Activated CD8-positive, alpha-beta T cell treated with anti-CD3 and anti-CD28 coated beads, Interleukin-2, amount 10 ng/mL, durations not matched to agents 7 days and 5 days (primary cell): Measurements from ENCODE around the gene RAET1G. TPM values are rescaled to one million over a fixed set of nuclear protein-coding genes. Genes with fewer than 3 reads are reported as not detected.
"Not testable (repeated sequence)": the region's sequence is repeated elsewhere in the genome, so short reads cannot be mapped to it uniquely, and the experiment has no call there.

Source experiments
- ATAC-seq: fragments of 150-1000 bp; cut with Tn5 transposase; one replicate; pipeline ENCODE4 v1.10.0; 2021; ENCODE audit warnings: moderate library complexity
- CTCF ChIA-PET: fragments of 350-600 bp; sonication (Branson Sonifier 250); formaldehyde crosslinking; loops from one replicate; lab custom pipeline; 2021; ENCODE audit warnings: antibody characterized with exemption; lab: Charles Lee
- POLR2A ChIA-PET: fragments of 350-600 bp; sonication (Branson Sonifier 250); formaldehyde crosslinking; loops from one replicate; lab custom pipeline; 2021; ENCODE audit warnings: antibody characterized with exemption; lab: Charles Lee
- DNase-seq: peaks from one replicate; pipeline ENCODE4 v3.0.0-alpha.2; 2020
- H3K27ac Mint-ChIP-seq: one replicate; pipeline ENCODE4 v1.8.0; 2021; ENCODE audit warnings: mild to moderate bottlenecking, mixed read lengths
- H3K27me3 Mint-ChIP-seq: one replicate; pipeline ENCODE4 v1.8.0; 2021; ENCODE audit warnings: low read depth, mixed read lengths
- H3K36me3 Mint-ChIP-seq: one replicate; pipeline ENCODE4 v1.8.0; 2021; ENCODE audit warnings: low read depth, mixed read lengths
- H3K4me1 Mint-ChIP-seq: one replicate; pipeline ENCODE4 v1.8.0; 2021; ENCODE audit warnings: low read depth, mixed read lengths
- H3K4me3 Mint-ChIP-seq: one replicate; pipeline ENCODE4 v1.8.0; 2021; ENCODE audit warnings: mild to moderate bottlenecking, mixed read lengths
- H3K9me3 Mint-ChIP-seq: one replicate; pipeline ENCODE4 v1.8.0; 2022; ENCODE audit warnings: mixed read lengths; ENCODE audit not compliant: insufficient read depth
- total RNA-seq, 2 experiments: library from RNA; stranded (reverse); gene quantifications; one replicate each; pipeline ENCODE4 v1.2.3, GENCODE V29; 2021

The RAET1G gene
- total RNA-seq, 2 experiments from 2014 or later, result not detected

GRCh38 chr6:149898966-149899365, 24.0 kb downstream of the RAET1G start:
- ChIA-PET CTCF (interaction anchor here (0.8 kb wide), 1 partner anchor 33 kb away, joined by 3 read pairs; no protein-coding TSS in a partner anchor), POLR2A (no interaction called here)
- H3K36me3 Mint-ChIP-seq, result no peaks in the 10 kb centered on the region
- H3K27ac Mint-ChIP-seq, result no peak overlapping the region
- DNase-seq (no peak), ATAC-seq (no peak)
- H3K27me3 Mint-ChIP-seq, result peaks cover 12% of the 10 kb centered on the region
- H3K9me3 Mint-ChIP-seq, result no peaks in the 10 kb centered on the region
- H3K4me3 Mint-ChIP-seq, result no peak overlapping the region
- H3K4me1 Mint-ChIP-seq, result peaks cover 16% of the 10 kb centered on the region

- ATAC-seq, result no peak
- H3K27ac Mint-ChIP-seq, result no peak within 1 kb of the TSS
These were observed 24.8 kb downstream of the RAET1G start, which contains the start of gene RAET1E for GRCh38 chr6:149897855-149898744. RAET1E (minus strand) TSS chr6:149898113; CDS start chr6:149890901, 7,212 bp downstream.

GRCh38 chr6:149897015-149897697, 25.8 kb downstream of the RAET1G start:
- ATAC-seq (no peak), DNase-seq (no peak)
- POLR2A ChIA-PET, result no interaction called here
- Mint-ChIP-seq H3K27ac (no peak overlapping the region), H3K4me1 (peaks cover 18% of the 10 kb centered on the region), H3K9me3 (no peaks in the 10 kb centered on the region), H3K4me3 (no peak overlapping the region), H3K36me3 (no peaks in the 10 kb centered on the region), H3K27me3 (peaks cover 23% of the 10 kb centered on the region)
- CTCF ChIA-PET, result no interaction called here

More at GRCh38 chr6:149897855-149898744, 24.8 kb downstream of the RAET1G start, which contains the start of gene RAET1E:
- POLR2A ChIA-PET, result no interaction called here
- no peak for DNase-seq
- Mint-ChIP-seq H3K27me3 (peaks cover 18% of the 10 kb centered on the region), H3K4me3 (no peak within 1 kb of the TSS), H3K4me1 (peaks cover 16% of the 10 kb centered on the region), H3K9me3 (no peaks in the 10 kb centered on the region), H3K36me3 (no peaks in the 10 kb centered on the region)
- CTCF ChIA-PET, result interaction anchor here (0.8 kb wide), 1 partner anchor 32 kb away, joined by 3 read pairs; no protein-coding TSS in a partner anchor

GRCh38 chr6:149896491-149896890, 26.4 kb downstream of the RAET1G start:
- peaks cover 18% of the 10 kb centered on the region for H3K4me1 Mint-ChIP-seq
- POLR2A ChIA-PET, result no interaction called here
- no peak overlapping the region for H3K27ac Mint-ChIP-seq
- H3K9me3 Mint-ChIP-seq, result no peaks in the 10 kb centered on the region
- H3K36me3 Mint-ChIP-seq, result no peaks in the 10 kb centered on the region
- no peak for ATAC-seq
- CTCF ChIA-PET, result no interaction called here
- peaks cover 23% of the 10 kb centered on the region for H3K27me3 Mint-ChIP-seq
- no peak overlapping the region for H3K4me3 Mint-ChIP-seq
- DNase-seq, result no peak

- Mint-ChIP-seq H3K4me1 (peaks cover 18% of the 10 kb centered on the region), H3K36me3 (no peaks in the 10 kb centered on the region), H3K9me3 (no peaks in the 10 kb centered on the region), H3K27me3 (peaks cover 26% of the 10 kb centered on the region), H3K4me3 (no peak overlapping the region), H3K27ac (no peak overlapping the region)
- CTCF ChIA-PET, result no interaction called here
- DNase-seq, result peak; percentile 35
- no peak for ATAC-seq
- POLR2A ChIA-PET, result no interaction called here
These were observed 27.1 kb downstream of the RAET1G start for GRCh38 chr6:149895833-149896271.

- no peak for DNase-seq
- CTCF ChIA-PET, result no interaction called here
- peaks cover 26% of the 10 kb centered on the region for H3K27me3 Mint-ChIP-seq
- peaks cover 18% of the 10 kb centered on the region for H3K4me1 Mint-ChIP-seq
- no peak overlapping the region for H3K27ac Mint-ChIP-seq
- POLR2A ChIA-PET, result no interaction called here
- no peak for ATAC-seq
- H3K4me3 Mint-ChIP-seq, result no peak overlapping the region
- no peaks in the 10 kb centered on the region for H3K36me3 Mint-ChIP-seq
- no peaks in the 10 kb centered on the region for H3K9me3 Mint-ChIP-seq
These were observed 27.8 kb downstream of the RAET1G start for GRCh38 chr6:149895048-149895590.

- DNase-seq, POLR2A ChIA-PET, ATAC-seq, H3K4me3 Mint-ChIP-seq, H3K36me3 Mint-ChIP-seq, CTCF ChIA-PET, H3K9me3 Mint-ChIP-seq, H3K27ac Mint-ChIP-seq: not testable (repeated sequence)
- Mint-ChIP-seq H3K4me1 (peaks cover 18% of the 10 kb centered on the region), H3K27me3 (peaks cover 36% of the 10 kb centered on the region)
These were observed 31.1 kb downstream of the RAET1G start for GRCh38 chr6:149891864-149892263.

- Mint-ChIP-seq H3K27ac (no peak overlapping the region), H3K9me3 (no peaks in the 10 kb centered on the region), H3K4me1 (peaks cover 14% of the 10 kb centered on the region), H3K4me3 (no peak overlapping the region), H3K27me3 (peaks cover 36% of the 10 kb centered on the region), H3K36me3 (no peaks in the 10 kb centered on the region)
- ATAC-seq (no peak), DNase-seq (no peak)
- POLR2A ChIA-PET, result no interaction called here
- CTCF ChIA-PET, result no interaction called here
These were observed 31.7 kb downstream of the RAET1G start for GRCh38 chr6:149891259-149891658.

GRCh38 chr6:149890629-149891045, 32.3 kb downstream of the RAET1G start:
- H3K36me3 Mint-ChIP-seq, result no peaks in the 10 kb centered on the region
- H3K27ac Mint-ChIP-seq, result no peak overlapping the region
- peaks cover 36% of the 10 kb centered on the region for H3K27me3 Mint-ChIP-seq
- ChIA-PET CTCF (no interaction called here), POLR2A (no interaction called here)
- H3K4me3 Mint-ChIP-seq, result no peak overlapping the region
- no peak for ATAC-seq
- no peak for DNase-seq
- peaks cover 7% of the 10 kb centered on the region for H3K4me1 Mint-ChIP-seq
- H3K9me3 Mint-ChIP-seq, result no peaks in the 10 kb centered on the region

- Mint-ChIP-seq H3K36me3 (no peaks in the 10 kb centered on the region), H3K27me3 (peaks cover 37% of the 10 kb centered on the region), H3K9me3 (no peaks in the 10 kb centered on the region), H3K4me3 (no peak overlapping the region), H3K4me1 (peaks cover 3% of the 10 kb centered on the region), H3K27ac (no peak overlapping the region)
- POLR2A ChIA-PET, result no interaction called here
- CTCF ChIA-PET, result interaction anchor here (0.6 kb wide), 1 partner anchor 366 kb away, joined by 3 read pairs; no protein-coding TSS in a partner anchor
- DNase-seq (no peak), ATAC-seq (no peak)
These were observed 33.6 kb downstream of the RAET1G start for GRCh38 chr6:149889326-149889725.

GRCh38 chr6:149888659-149889058, 34.3 kb downstream of the RAET1G start:
- Mint-ChIP-seq H3K27ac (no peak overlapping the region), H3K36me3 (no peaks in the 10 kb centered on the region), H3K4me3 (no peak overlapping the region), H3K27me3 (peaks cover 36% of the 10 kb centered on the region), H3K9me3 (no peaks in the 10 kb centered on the region), H3K4me1 (peaks cover 3% of the 10 kb centered on the region)
- ChIA-PET CTCF (interaction anchor here (0.6 kb wide), 1 partner anchor 367 kb away, joined by 3 read pairs; no protein-coding TSS in a partner anchor), POLR2A (no interaction called here)
- DNase-seq, result no peak
- ATAC-seq, result no peak
